Fibroblast of the aortic adventitia (primary cell): ENCODE results near the gene PSMD3. TPM values are rescaled to one million over a fixed set of nuclear protein-coding genes. Genes with fewer than 3 reads are reported as not detected.
"Not testable (repeated sequence)": the region's sequence is repeated elsewhere in the genome, so short reads cannot be mapped to it uniquely, and the experiment has no call there.

Source experiments
- DNase-seq: peaks from one replicate; pipeline ENCODE4 v3.0.0-alpha.2; 2010; ENCODE audit warnings: low read depth
- H3K4me3 ChIP-seq: 2 replicates; pipeline ENCODE4 v1.5.1; 2011; ENCODE audit warnings: low read depth, mild to moderate bottlenecking, control low read depth, low read length, moderate library complexity
- CTCF ChIP-seq: IDR thresholded peaks from 2 replicates; pipeline ENCODE4 v1.5.1; 2011; ENCODE audit warnings: mild to moderate bottlenecking, low read length, control low read depth, inconsistent platforms; ENCODE audit not compliant: insufficient read depth
- total RNA-seq: library from RNA; depleted of rRNA; stranded (reverse); fragments of >200 nt; gene quantifications from 2 replicates; pipeline ENCODE4 v1.2.3, GENCODE V29; 2012; ENCODE audit warnings: low replicate concordance

PSMD3 gene
- total RNA-seq, 1 donor = 73.5 TPM

GRCh38 chr17:39939106-39939505 is 41.5 kb upstream of the PSMD3 start:
- no peak overlapping the region for H3K4me3 ChIP-seq
- DNase-seq = no peak
- no peak for TF ChIP-seq CTCF

GRCh38 chr17:39939588-39940419 is 40.8 kb upstream of the PSMD3 start:
- TF ChIP-seq CTCF = peak; percentile 65
- peak; percentile 92 for DNase-seq
- peak overlapping the region; percentile 5 for H3K4me3 ChIP-seq

- no peak for DNase-seq
- TF ChIP-seq CTCF = no peak
- H3K4me3 ChIP-seq = no peak overlapping the region
Observed at GRCh38 chr17:39943702-39944392, 36.8 kb upstream of the PSMD3 start.

GRCh38 chr17:39944393-39944711 is 36.3 kb upstream of the PSMD3 start:
- no peak for TF ChIP-seq CTCF
- H3K4me3 ChIP-seq = no peak overlapping the region
- no peak for DNase-seq

GRCh38 chr17:39946551-39947330 is 33.9 kb upstream of the PSMD3 start:
- TF ChIP-seq CTCF = no peak
- no peak overlapping the region for H3K4me3 ChIP-seq
- no peak for DNase-seq

GRCh38 chr17:39948489-39948828 is 32.1 kb upstream of the PSMD3 start:
- not testable (repeated sequence) for H3K4me3 ChIP-seq, DNase-seq

GRCh38 chr17:39949028-39949427 is 31.6 kb upstream of the PSMD3 start:
- H3K4me3 ChIP-seq = no peak overlapping the region
- no peak for DNase-seq
- TF ChIP-seq CTCF = no peak
